Motor neuron (in vitro differentiated cells): ENCODE measurements around the gene SLC12A3. TPM values are rescaled to one million over a fixed set of nuclear protein-coding genes. Genes with fewer than 3 reads are reported as not detected.

Experiments
- ATAC-seq, 8 experiments: fragments of 200-7000 bp; cut with Tn5 transposase; replicated peaks in 6 of 8; 2 replicates each; pipeline ENCODE4 v1.8.0; 2021; ENCODE audit warnings: mild to moderate bottlenecking in 8 of 8, moderate library complexity in 8 of 8
- H3K27ac ChIP-seq, 2 donors: fragments of 250-450 bp; sonication (Bioruptor Pico); 2 replicates each; pipeline ENCODE4 v1.9.0; 2021; ENCODE audit warnings: antibody characterized with exemption in 2 of 2, mild to moderate bottlenecking in 2 of 2, moderate library complexity in 1 of 2
- H3K4me1 ChIP-seq, 2 donors: fragments of 250-450 bp; sonication (Bioruptor Pico); replicated peaks in 1 of 2; 2 replicates each; pipeline ENCODE4 v1.6.1; 2021; ENCODE audit warnings: antibody characterized with exemption in 2 of 2, mild to moderate bottlenecking in 2 of 2, moderate library complexity in 1 of 2
- H3K4me3 ChIP-seq, 5 donors: fragments of 250-450 bp; sonication (Bioruptor Pico); 2 replicates each; pipeline ENCODE4 v1.9.0; 2021; ENCODE audit warnings: antibody characterized with exemption in 5 of 5, mild to moderate bottlenecking in 5 of 5, moderate library complexity in 4 of 5
- WGBS, 10 experiments: fragments of 450-650 bp; shearing (Covaris generic); methylation state at CpG; one replicate each; pipeline ENCODE4 v1.0.0; 2022; 5-methylcytosine and 5-hydroxymethylcytosine counted together
- in situ Hi-C, 9 experiments: fragments of 400-800 bp; cut with MboI; loops; one replicate each; pipeline ENCODE4 v1.15.0; 2021; ENCODE audit warnings: low sequenced_read_pairs in 9 of 9, low pct_unique_long_range_greater_than_20kb in 2 of 9; ENCODE audit not compliant: unreplicated experiment in 9 of 9
- total RNA-seq, 8 experiments: library from RNA; unstranded; fragments of 300-600 nt; gene quantifications; 2 replicates each; pipeline versions ENCODE4 v1.2.3 to v1.2.4, GENCODE V29; 2022

SLC12A3 gene
- total RNA-seq, 8 experiments from 2014 or later = 0.05 to 0.81 (median 0.35) TPM; not detected in 3

DNA sequence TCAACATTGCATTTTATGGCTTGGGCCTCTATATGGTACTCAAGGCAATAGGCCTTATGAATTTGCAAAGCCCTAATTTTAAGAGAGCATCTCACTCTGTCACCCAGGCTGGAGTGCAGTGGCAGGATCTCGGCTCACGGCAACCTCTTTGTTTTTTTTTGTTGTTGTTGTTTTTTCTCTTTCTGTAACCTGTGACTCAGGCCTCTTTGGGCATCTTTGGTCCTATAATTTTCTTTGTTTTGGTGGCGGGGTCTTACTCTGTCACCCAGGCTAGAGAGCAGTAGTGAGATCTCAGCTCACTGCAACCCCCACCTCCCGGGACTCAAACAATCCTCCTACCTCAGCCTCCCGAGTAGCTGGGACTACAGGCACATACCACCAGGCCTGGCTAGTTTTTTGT lies 45.1 kb downstream of the SLC12A3 start:
- peak overlapping the region in 1 of 2 donors; percentile 24 for H3K27ac ChIP-seq
- WGBS, 10 experiments = 74 to 100% (median 82%) methylated on average over 1 to 5 of the region's 5 CpGs; no CpG with 5 or more reads in 2 of the 10 experiments
- in situ Hi-C loops = no loop called here
- peaks cover 20 to 35% of the 10 kb centered on the region in 2 donors for H3K4me1 ChIP-seq
- peak in 1 of 8 experiments; percentile 13 for ATAC-seq
- H3K4me3 ChIP-seq = no peak overlapping the region

DNA sequence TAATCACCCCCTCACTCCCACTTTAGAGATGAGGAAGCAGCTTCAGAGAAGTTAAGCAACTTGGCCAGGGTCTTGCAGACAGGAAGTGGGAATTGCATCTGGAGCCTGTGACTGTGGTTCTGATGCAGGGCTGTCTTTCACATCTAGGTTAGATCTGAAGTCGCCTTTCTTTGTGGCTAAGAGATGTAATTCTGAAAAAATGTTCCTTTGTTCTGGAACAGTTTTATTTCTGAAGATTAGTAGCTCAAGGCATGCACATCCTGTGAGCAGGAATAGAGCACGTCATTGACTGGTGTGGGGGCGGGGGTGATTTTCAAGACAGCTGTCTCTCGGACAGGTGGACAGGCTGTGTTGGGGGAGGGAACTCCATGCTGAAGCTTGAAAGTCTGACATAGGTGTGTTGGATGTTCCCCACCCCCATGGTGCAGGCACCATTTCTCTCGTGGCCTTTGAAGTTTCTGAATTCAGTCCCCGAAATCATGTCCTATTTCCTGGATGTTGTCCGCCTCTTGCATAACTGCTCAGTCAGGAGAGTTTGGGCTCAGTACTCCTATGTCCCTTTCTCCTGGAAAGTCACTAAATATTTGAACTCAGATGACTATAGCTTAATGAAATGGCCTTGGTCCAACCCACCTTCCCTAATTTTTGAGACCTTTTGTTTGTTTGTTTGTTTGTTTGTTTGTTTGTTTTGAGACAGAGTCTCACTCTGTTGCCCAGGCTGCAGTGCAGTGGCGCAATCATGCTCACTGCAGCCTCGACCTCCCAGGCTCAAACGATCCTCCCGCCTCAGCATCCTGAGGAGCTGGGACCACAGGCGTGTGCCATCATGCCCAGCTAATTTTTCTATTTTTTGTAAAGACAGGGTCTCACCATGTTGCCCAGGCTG lies 45.9 kb downstream of the SLC12A3 start:
- no peak for ATAC-seq

DNA sequence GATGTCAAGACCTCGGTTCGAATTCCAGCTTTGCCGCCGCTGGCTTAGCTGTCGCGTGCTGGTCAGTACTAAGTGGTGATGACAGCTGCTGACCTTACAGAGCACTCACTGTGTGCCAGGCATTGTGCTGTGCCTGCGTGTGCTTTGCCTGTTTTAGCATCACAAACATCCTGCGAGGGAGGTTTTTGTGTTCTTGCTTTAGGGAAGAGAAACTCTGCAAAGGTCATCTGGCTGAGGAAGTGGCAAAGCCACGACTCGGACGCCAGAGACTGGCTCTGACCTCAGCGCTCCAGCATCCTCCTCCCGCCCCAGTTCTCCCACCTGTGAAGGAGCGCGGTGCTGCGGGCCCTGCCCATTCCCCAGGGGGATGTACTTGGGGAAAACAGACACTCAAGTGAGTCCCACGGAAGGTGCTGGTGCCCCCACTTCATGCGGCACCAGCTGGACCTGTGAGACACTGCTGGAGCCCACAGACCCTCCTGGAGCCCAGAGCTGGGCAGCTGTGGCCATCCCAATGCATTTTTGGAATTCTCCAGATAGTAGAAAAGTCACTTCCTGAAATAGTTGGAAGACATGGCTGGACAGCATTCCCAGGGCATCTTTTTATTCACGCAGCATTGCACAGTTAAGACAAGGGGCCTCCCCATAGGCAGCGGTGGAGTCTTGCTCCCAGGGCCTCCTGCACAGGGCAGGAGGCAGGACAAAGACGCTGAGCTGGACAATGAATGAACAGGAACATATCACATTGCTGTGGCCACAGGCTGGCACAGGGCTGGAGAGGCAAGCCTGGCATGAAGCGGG lies 47.0 kb downstream of the SLC12A3 start:
- peaks cover 26 to 43% of the 10 kb centered on the region in 2 donors for H3K4me1 ChIP-seq
- WGBS, 10 experiments = 30 to 100% (median 70%) methylated on average over 1 to 13 of the region's 22 CpGs; no CpG with 5 or more reads in 3 of the 10 experiments
- no peak overlapping the region for H3K4me3 ChIP-seq
- in situ Hi-C loops = no loop called here
- peak in 5 of 8 experiments; percentile 46 to 73 (median 48) for ATAC-seq
- H3K27ac ChIP-seq = no peak overlapping the region

More for the DNA sequence above, 45.9 kb downstream of the SLC12A3 start:
- peaks cover 26 to 40% of the 10 kb centered on the region in 2 donors for H3K4me1 ChIP-seq
- in situ Hi-C loops = no loop called here
- H3K27ac ChIP-seq = no peak overlapping the region
- WGBS, 10 experiments = 63 to 100% (median 92%) methylated on average over 1 to 8 of the region's 12 CpGs; no CpG with 5 or more reads in 5 of the 10 experiments
- H3K4me3 ChIP-seq = no peak overlapping the region

DNA sequence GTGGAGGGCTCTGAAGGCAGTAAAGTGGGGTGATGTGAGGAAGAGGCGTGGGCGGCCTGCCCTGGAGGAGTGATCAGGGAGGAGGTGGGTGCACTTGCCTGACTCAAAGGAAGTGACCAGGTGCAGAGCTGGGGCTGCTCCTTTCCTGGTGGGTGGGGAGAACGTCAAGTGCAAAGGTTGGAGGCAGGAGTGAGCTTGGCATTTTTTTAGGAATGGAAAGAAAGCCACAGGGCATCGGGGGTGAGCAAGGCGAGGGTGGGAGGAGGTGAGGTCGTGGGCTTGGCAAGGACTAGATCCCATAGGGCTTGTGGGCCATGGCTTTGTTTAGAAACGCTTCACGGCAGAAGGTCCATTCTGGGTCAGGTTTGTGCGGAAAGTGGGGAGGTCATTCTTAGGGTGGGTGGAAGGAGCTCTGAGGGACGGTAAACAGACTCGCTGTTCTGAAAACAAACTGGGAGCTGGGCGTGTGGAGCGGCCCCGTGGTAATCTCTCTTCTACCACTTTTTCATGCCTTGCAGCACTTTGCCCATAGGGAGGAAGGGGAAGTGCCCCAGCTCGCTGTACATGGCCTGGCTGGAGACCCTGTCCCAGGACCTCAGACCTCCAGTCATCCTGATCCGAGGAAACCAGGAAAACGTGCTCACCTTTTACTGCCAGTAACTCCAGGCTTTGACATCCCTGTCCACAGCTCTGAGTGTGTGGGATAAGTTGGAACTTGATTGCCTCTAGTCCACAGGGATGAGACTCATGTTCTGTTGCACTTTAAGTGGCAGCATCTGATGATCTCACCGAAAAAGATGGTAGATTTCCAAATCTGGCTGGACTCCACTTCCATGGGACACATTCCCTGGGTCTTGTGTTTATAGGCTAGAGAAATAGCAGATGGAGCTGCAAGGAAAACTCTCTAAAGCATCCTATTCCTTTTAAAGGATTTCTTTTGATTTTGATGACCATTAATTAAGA lies 48.0 kb downstream of the SLC12A3 start:
- WGBS, 10 experiments = 51 to 98% (median 94%) methylated on average over 3 to 13 of the region's 18 CpGs; no CpG with 5 or more reads in 2 of the 10 experiments
- peaks cover 26 to 43% of the 10 kb centered on the region in 2 donors for H3K4me1 ChIP-seq
- in situ Hi-C loops = no loop called here
- H3K4me3 ChIP-seq = no peak overlapping the region
- no peak for ATAC-seq
- no peak overlapping the region for H3K27ac ChIP-seq

DNA sequence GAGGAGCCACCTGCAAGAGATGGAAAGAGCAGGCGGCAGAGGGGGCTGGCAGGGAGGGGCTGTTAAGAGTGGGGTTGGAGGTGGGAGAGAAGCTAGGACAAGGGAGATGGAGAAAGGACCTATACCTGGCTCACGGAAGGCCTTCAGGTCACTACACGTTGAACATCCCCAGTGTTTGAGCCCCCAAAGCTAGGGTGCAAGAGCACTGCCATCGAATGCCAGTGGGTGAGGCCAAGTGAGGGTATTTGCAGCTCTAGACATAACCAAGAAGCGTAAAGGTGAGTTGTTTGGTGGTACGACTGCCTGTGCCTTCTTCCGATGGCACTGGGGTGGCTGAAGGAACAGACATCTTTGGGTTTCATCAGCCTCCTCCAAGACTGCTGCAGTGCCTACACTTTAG lies 49.9 kb downstream of the SLC12A3 start:
- Histone ChIP-seq H3K4me3 (no peak overlapping the region), H3K27ac (no peak overlapping the region), H3K4me1 (peaks cover 18 to 27% of the 10 kb centered on the region in 2 donors)
- ATAC-seq = no peak
- 93 to 100% (median 100%) methylated on average over 1 to 3 of the region's 7 CpGs; no CpG with 5 or more reads in 5 of the 10 experiments for WGBS, 10 experiments
- in situ Hi-C loops = no loop called here

DNA sequence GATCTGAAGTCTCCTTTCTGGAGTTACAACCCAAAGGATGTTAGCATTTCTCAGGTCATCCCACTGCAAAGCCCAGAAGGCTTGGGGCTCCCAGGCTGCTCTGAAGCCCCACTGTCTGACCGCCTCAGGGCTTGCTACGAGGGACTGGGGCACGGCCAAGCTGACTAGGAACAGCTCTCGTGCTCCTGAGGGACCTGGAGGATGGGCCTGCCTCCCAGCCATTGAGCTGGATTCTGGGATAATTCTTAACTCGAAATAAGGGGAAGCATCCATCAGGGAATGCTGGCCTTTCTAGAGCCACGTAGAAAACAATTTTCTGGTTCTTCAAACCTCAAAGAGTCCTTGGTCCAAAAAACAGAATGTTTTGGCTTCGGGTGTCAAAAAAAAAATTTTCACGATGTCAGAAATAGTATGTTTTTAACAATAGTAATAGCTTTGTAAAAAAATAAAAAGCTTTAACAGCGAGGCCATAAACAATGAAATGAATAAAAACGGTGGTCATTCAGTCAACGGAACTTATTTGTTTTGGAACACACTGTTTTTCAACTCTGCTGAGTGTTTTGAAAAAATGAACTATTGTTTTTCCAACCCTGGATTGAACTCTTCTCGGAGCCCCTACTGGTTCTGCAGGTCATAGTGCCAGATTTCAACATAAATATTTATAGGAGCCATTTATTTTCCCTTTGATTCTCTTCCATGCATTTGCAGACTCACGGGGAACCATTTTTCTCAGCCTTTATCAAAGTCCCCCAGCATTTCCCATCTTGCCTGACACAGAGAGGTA lies 50.5 kb downstream of the SLC12A3 start:
- Histone ChIP-seq H3K27ac (no peak overlapping the region), H3K4me1 (peaks cover 14 to 23% of the 10 kb centered on the region in 2 donors), H3K4me3 (no peak overlapping the region)
- WGBS, 10 experiments = 50 to 83% (median 71%) methylated on average over 4 to 11 of the region's 13 CpGs
- ATAC-seq = no peak
- in situ Hi-C loops = no loop called here

DNA sequence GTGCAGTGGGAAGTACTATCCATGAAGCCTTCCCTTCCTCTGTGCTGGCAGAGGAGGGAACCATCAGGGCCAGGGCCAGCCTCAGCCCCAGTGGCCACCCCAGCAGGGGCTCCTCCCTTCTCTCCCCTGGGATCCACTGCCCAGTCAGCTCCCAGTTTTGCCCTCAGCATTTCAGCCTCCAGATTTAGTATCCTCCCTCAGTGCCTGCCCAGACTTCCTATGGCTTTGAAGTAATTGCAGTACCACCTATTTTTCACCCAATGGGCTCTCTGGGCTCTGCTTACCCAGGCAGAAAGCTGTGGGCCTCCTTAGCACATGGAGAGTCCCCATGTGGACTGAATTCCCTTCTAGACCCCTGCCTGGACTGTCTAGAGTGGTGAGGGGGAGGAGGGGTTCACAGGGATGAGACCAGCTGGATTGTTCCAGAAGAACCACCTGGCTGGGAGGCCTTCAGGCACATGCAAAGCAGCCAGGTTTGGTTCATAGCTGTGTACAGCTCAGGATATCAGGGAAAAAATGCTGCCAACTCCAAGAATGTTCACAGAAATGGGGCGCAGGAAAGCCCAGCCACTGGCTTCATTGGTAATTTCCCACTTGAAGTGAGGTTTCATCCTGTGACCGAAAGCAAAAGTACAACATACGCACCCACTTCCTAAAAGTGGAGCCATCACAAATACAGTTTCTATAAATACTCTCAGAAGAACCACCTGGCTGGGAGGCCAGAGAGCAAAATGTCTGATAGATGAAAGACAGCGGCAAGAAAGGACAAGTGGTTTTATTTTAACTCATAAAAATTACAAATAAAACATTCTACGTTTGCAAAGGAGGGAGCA lies 51.8 kb downstream of the SLC12A3 start:
- ATAC-seq = peak in 1 of 8 experiments; percentile 59
- peaks cover 13 to 20% of the 10 kb centered on the region in 2 donors for H3K4me1 ChIP-seq
- WGBS, 10 experiments = 38 to 100% (median 87%) methylated on average over 1 to 5 of the region's 5 CpGs; no CpG with 5 or more reads in 1 of the 10 experiments
- no peak overlapping the region for H3K4me3 ChIP-seq
- no peak overlapping the region for H3K27ac ChIP-seq
- in situ Hi-C loops = no loop called here

DNA sequence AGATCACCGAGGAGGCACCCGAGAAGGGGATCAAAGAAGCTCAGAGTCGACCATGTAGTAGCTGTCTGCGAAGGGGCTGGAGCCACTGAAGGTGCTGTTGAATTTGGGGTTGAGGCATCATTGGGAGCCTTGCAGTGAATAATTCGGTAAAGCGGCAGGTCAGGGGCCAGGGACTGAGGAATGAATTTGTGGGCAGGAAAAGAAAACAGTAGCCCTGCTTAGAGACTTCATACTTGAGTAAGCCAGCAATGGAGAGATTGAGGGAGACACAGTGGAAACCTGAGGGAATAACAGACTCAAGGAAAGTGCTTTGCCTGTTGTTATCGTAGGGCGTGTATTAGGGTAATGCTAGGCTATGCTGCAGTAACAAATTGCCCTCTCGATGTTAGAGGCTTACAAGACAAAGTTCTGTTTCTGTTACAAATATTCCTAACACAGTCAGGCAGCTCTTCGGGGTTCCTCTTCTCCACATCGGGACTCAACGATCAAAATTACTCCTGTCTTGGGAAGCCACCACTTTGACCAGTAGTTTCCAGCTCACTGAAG lies 53.5 kb downstream of the SLC12A3 start:
- in situ Hi-C loops = no loop called here
- no peak for ATAC-seq
- 60 to 96% (median 83%) methylated on average over 1 to 12 of the region's 12 CpGs for WGBS, 10 experiments
- Histone ChIP-seq H3K27ac (no peak overlapping the region), H3K4me3 (no peak overlapping the region), H3K4me1 (peaks cover 6 to 8% of the 10 kb centered on the region in 2 donors)

DNA sequence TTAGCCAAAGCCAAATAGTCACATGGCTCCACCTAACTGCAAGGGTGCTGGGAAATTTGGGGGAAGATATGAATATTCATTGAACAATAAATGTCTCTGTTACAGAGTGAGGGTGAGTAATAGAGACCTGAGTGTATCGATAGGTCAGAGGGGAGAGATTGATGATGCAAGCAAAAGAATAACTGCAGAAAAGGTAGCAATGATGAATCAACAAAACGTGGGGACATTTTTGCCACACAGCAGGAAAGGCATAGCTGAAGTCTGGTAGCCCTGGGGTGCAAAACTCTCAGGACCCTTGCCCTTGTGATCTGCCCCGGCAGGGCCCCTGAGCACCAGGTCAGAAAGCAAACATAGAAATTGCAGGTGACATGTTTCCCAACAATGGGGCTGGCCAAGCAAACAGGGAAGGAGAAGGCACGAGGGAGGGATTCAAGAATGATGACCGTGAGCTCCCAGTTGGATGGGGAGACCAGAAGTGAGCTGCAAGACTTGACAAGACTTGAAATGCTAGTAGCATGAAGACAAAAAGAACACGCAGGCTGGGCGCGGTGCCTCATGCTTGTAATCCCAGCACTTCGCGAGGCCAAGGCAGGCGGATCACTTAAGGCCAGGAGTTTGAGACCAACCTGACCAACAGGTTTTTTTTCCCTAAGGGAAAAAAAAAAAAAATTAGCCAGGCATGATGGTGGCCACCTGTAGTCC lies 54.2 kb downstream of the SLC12A3 start:
- peak in 5 of 8 experiments; percentile 38 to 57 (median 44) for ATAC-seq
- H3K4me1 ChIP-seq = peaks cover 6 to 8% of the 10 kb centered on the region in 2 donors
- 21 to 97% (median 74%) methylated on average over 1 to 11 of the region's 11 CpGs; no CpG with 5 or more reads in 1 of the 10 experiments for WGBS, 10 experiments

DNA sequence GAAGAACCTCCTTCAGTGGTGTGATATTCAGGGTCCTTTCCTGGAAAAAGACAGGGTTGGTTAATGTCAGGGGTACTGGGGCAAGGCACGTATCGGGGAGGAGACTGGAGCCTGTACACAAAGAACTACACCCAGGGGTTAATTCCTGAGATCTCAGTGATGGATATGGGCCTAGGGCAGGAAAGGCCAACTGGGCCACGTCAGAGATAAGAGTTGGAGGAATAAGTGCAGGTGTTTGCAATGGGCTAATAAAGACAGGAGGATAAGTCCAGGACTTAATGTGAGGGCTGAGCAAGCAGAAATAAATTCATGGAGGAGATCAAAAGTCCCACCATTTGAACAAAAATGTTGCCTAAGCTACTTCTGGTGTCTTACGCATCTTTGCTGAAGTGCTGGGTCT lies 56.6 kb downstream of the SLC12A3 start:
- ATAC-seq = no peak
- Histone ChIP-seq H3K4me1 (no peaks in the 10 kb centered on the region), H3K4me3 (no peak overlapping the region), H3K27ac (no peak overlapping the region)
- WGBS, 10 experiments = 53 to 100% (median 83%) methylated on average over 1 to 4 of the region's 4 CpGs; no CpG with 5 or more reads in 4 of the 10 experiments
- in situ Hi-C loops = no loop called here

More for the DNA sequence above, 54.2 kb downstream of the SLC12A3 start:
- in situ Hi-C loops = no loop called here
- Histone ChIP-seq H3K27ac (no peak overlapping the region), H3K4me3 (no peak overlapping the region)
